IMR-90 (cell line): ENCODE measurements around the gene SLIT2. TPM values are rescaled to one million over a fixed set of nuclear protein-coding genes. Genes with fewer than 3 reads are reported as not detected.

Source experiments
- ATAC-seq: fragments of 200-7000 bp; cut with Tn5 transposase; 2 replicates; pipeline ENCODE4 v1.9.1; 2020; ENCODE audit warnings: low read depth, mild to moderate bottlenecking, moderate library complexity
- BruUV-seq: library from RNA; stranded (reverse); fragments of 400-500 nt; replicated peaks from 2 replicates; lab custom pipeline; 2021; lab: Mats Ljungman, UMichigan
- CTCF ChIA-PET: fragments of 300-600 bp; formaldehyde crosslinking; extraction: SDS; loops from one replicate; lab custom pipeline; 2021; ENCODE audit warnings: antibody characterized with exemption; lab: Yijun Ruan, JAX
- POLR2A ChIA-PET: fragments of 300-600 bp; sonication (Branson Sonifier 250); formaldehyde crosslinking; loops from one replicate; lab custom pipeline; 2022; ENCODE audit warnings: antibody characterized with exemption; ENCODE audit not compliant: unreplicated experiment; lab: Charles Lee
- DNase-seq: peaks from one replicate; pipeline ENCODE4 v3.0.0; 2013
- H2AFZ ChIP-seq: replicated peaks from 2 replicates; pipeline ENCODE3; 2013; ENCODE audit warnings: low read length, mild to moderate bottlenecking; ENCODE audit not compliant: poor library complexity
- H2AK5ac ChIP-seq: 2 replicates; pipeline ENCODE4 v1.6.1; 2013; ENCODE audit warnings: low read depth, low read length, inconsistent platforms
- H2AK9ac ChIP-seq: replicated peaks from 2 replicates; pipeline ENCODE3; 2013; ENCODE audit warnings: mild to moderate bottlenecking, low read depth, low read length, moderate library complexity; ENCODE audit not compliant: poor library complexity
- H2BK120ac ChIP-seq: 2 replicates; pipeline ENCODE4 v1.6.1; 2013; ENCODE audit warnings: low read depth, low read length, inconsistent platforms
- H2BK15ac ChIP-seq: 3 replicates; pipeline ENCODE4 v1.6.1; 2013; ENCODE audit warnings: low read depth, low read length, inconsistent platforms
- H2BK20ac ChIP-seq: 2 replicates; pipeline ENCODE4 v1.6.1; 2013; ENCODE audit warnings: low read depth, mild to moderate bottlenecking, inconsistent platforms, low read length, moderate library complexity
- H2BK5ac ChIP-seq: 2 replicates; pipeline ENCODE4 v1.6.1; 2013; ENCODE audit warnings: mild to moderate bottlenecking, low read depth, low read length, inconsistent platforms; ENCODE audit not compliant: poor library complexity, severe bottlenecking
- H3K14ac ChIP-seq: replicated peaks from 2 replicates; pipeline ENCODE4 v1.6.1; 2013; ENCODE audit warnings: low read depth, low read length, inconsistent platforms
- H3K18ac ChIP-seq: 2 replicates; pipeline ENCODE4 v1.6.1; 2013; ENCODE audit warnings: low read depth, low read length, control low read depth
- H3K23ac ChIP-seq: 2 replicates; pipeline ENCODE4 v1.6.1; 2013; ENCODE audit warnings: low read depth, low read length, inconsistent platforms
- H3K27ac ChIP-seq: 2 replicates; pipeline ENCODE4 v1.5.1; 2013; ENCODE audit warnings: mild to moderate bottlenecking, control low read depth, low read length; ENCODE audit not compliant: insufficient read depth
- H3K27me3 ChIP-seq: 2 replicates; pipeline ENCODE4 v1.6.1; 2013; ENCODE audit warnings: low read length; ENCODE audit not compliant: control insufficient read depth, insufficient read depth
- H3K36me3 ChIP-seq: 2 replicates; pipeline ENCODE4 v1.6.1; 2013; ENCODE audit warnings: low read length, mixed read lengths; ENCODE audit not compliant: control insufficient read depth, insufficient read depth
- H3K4ac ChIP-seq: 2 replicates; pipeline ENCODE4 v1.6.1; 2013; ENCODE audit warnings: low read depth, low read length, inconsistent platforms
- H3K4me1 ChIP-seq: 2 replicates; pipeline ENCODE4 v1.6.1; 2013; ENCODE audit warnings: low read length, mixed read lengths; ENCODE audit not compliant: control insufficient read depth, insufficient read depth
- H3K4me2 ChIP-seq: 2 replicates; pipeline ENCODE4 v1.6.1; 2013; ENCODE audit warnings: low read depth, mild to moderate bottlenecking, control low read depth, low read length, moderate library complexity
- H3K4me3 ChIP-seq: 2 replicates; pipeline ENCODE4 v1.5.1; 2013; ENCODE audit warnings: low read depth, mild to moderate bottlenecking, control low read depth, low read length, moderate library complexity; ENCODE audit not compliant: insufficient read depth
- H3K56ac ChIP-seq: 2 replicates; pipeline ENCODE4 v1.6.1; 2013; ENCODE audit warnings: low read length, inconsistent platforms; ENCODE audit not compliant: insufficient read depth; ENCODE audit errors: extremely low read depth
- H3K79me1 ChIP-seq, 2 experiments: 2 replicates each; pipeline ENCODE4 v1.6.1; 2013; ENCODE audit warnings: low read length in 2 of 2, inconsistent platforms in 1 of 2, low read depth in 1 of 2
- H3K9ac ChIP-seq: 2 replicates; pipeline ENCODE4 v1.6.1; 2013; ENCODE audit warnings: low read depth, low read length, control low read depth
- H3K9me1 ChIP-seq: 2 replicates; pipeline ENCODE4 v1.6.1; 2013; ENCODE audit warnings: low read length, inconsistent platforms; ENCODE audit not compliant: insufficient read depth
- H3K9me3 ChIP-seq: 2 replicates; pipeline ENCODE4 v1.6.1; 2013; ENCODE audit warnings: low read length; ENCODE audit not compliant: control insufficient read depth, insufficient read depth
- H4K20me1 ChIP-seq: 2 replicates; pipeline ENCODE4 v1.6.1; 2013; ENCODE audit warnings: low read length, inconsistent platforms; ENCODE audit not compliant: insufficient read depth
- H4K5ac ChIP-seq: 2 replicates; pipeline ENCODE4 v1.6.1; 2013; ENCODE audit warnings: mild to moderate bottlenecking, low read depth, low read length, control low read depth
- H4K8ac ChIP-seq, 2 experiments: 2 replicates each; pipeline ENCODE4 v1.6.1; 2013; ENCODE audit warnings: low read depth in 2 of 2, low read length in 2 of 2, control low read depth in 1 of 2, inconsistent platforms in 1 of 2
- H4K91ac ChIP-seq: 2 replicates; pipeline ENCODE4 v1.6.1; 2013; ENCODE audit warnings: low read depth, low read length, inconsistent platforms; ENCODE audit not compliant: insufficient read depth
- BHLHE40 ChIP-seq: fragments of 150-350 bp; IDR thresholded peaks from 2 replicates; pipeline ENCODE4 v1.6.1; 2016; ENCODE audit warnings: mild to moderate bottlenecking, low read depth, low read length
- CEBPB ChIP-seq: IDR thresholded peaks from 2 replicates; pipeline ENCODE4 v1.6.1; 2012; ENCODE audit warnings: low read depth, low read length, improper control_type of control experiment
- CHD1 ChIP-seq: IDR thresholded peaks from 2 replicates; pipeline ENCODE4 v1.6.1; 2012; ENCODE audit warnings: low read depth, low read length, improper control_type of control experiment
- CTCF ChIP-seq: conservative IDR thresholded peaks from 2 replicates; pipeline ENCODE4 v1.5.1; 2012; ENCODE audit warnings: mild to moderate bottlenecking, low read depth, low read length, improper control_type of control experiment
- ELK1 ChIP-seq: fragments of 150-350 bp; IDR thresholded peaks from 2 replicates; pipeline ENCODE4 v1.6.1; 2016; ENCODE audit warnings: low read depth, mild to moderate bottlenecking, low read length, moderate library complexity, borderline replicate concordance
- FOS ChIP-seq: fragments of 150-350 bp; IDR thresholded peaks from 2 replicates; pipeline ENCODE4 v1.6.1; 2016; ENCODE audit warnings: low read depth, low read length
- MAFK ChIP-seq: IDR thresholded peaks from 2 replicates; pipeline ENCODE4 v1.6.1; 2012; ENCODE audit warnings: low read depth, low read length, improper control_type of control experiment
- MAZ ChIP-seq: IDR thresholded peaks from 2 replicates; pipeline ENCODE4 v1.6.1; 2012; ENCODE audit warnings: low read depth, mild to moderate bottlenecking, low read length, improper control_type of control experiment, moderate library complexity, borderline replicate concordance
- MXI1 ChIP-seq: IDR thresholded peaks from 2 replicates; pipeline ENCODE4 v1.6.1; 2012; ENCODE audit warnings: low read depth, mild to moderate bottlenecking, low read length, moderate library complexity, borderline replicate concordance
- NFE2L2 ChIP-seq: fragments of 150-350 bp; IDR thresholded peaks from 2 replicates; pipeline ENCODE4 v1.6.1; 2016; ENCODE audit warnings: low read depth, mild to moderate bottlenecking, low read length
- POLR2A ChIP-seq: IDR thresholded peaks from 2 replicates; pipeline ENCODE4 v1.6.1; 2012; ENCODE audit warnings: mild to moderate bottlenecking, low read depth, low read length
- RAD21 ChIP-seq: IDR thresholded peaks from 2 replicates; pipeline ENCODE4 v1.6.1; 2012; ENCODE audit warnings: low read length, improper control_type of control experiment
- RCOR1 ChIP-seq: IDR thresholded peaks from 2 replicates; pipeline ENCODE4 v1.6.1; 2012; ENCODE audit warnings: mild to moderate bottlenecking, low read length, improper control_type of control experiment; ENCODE audit not compliant: insufficient replicate concordance
- RFX5 ChIP-seq: IDR thresholded peaks from 2 replicates; pipeline ENCODE4 v1.8.0; 2012; ENCODE audit warnings: low read depth, mild to moderate bottlenecking, low read length, moderate library complexity
- SMC3 ChIP-seq: fragments of 150-350 bp; IDR thresholded peaks from 2 replicates; pipeline ENCODE4 v1.6.1; 2016; ENCODE audit warnings: low read depth, mild to moderate bottlenecking, antibody characterized with exemption, low read length, moderate library complexity
- WGBS, 2 experiments: methylation state at CpG; one replicate each; pipeline versions ENCODE4 v1.1.5 to v1.1.7; 2013; ENCODE audit warnings: missing lambda C conversion rate in 2 of 2; ENCODE audit not compliant: insufficient read length in 1 of 2; ENCODE audit errors: extremely low coverage in 2 of 2; 5-methylcytosine and 5-hydroxymethylcytosine counted together
- dilution Hi-C: fragments of 300-500 bp; cut with HindIII; formaldehyde crosslinking; loops from one replicate; pipeline ENCODE4 v1.14.3; 2018; ENCODE audit warnings: low sequenced_read_pairs; ENCODE audit not compliant: unreplicated experiment
- in situ Hi-C: fragments of 300-500 bp; cut with MboI; formaldehyde crosslinking; loops from 3 replicates; pipeline ENCODE4 v1.14.3; 2019; ENCODE audit warnings: low sequenced_read_pairs, inconsistent platforms, mixed read lengths
- intact Hi-C: fragments of 100-400 bp; cut with micrococcal nuclease; formaldehyde crosslinking; loops from 2 replicates; pipeline ENCODE4 v1.10.0; 2022
- polyA plus RNA-seq, 3 experiments: library from polyadenylated mRNA; depleted of rRNA; stranded (reverse); fragments of >200 nt; gene quantifications; 2 replicates each; pipeline ENCODE4 v1.2.3, GENCODE V29; 2012; ENCODE audit warnings: low replicate concordance in 1 of 3
- total RNA-seq: library from RNA; depleted of rRNA; stranded (reverse); fragments of >200 nt; gene quantifications from 2 replicates; pipeline ENCODE4 v1.2.3, GENCODE V29; 2012
- TF ChIP-seq, protein P1 (sequence below): fragments of 150-350 bp; IDR thresholded peaks from 2 replicates; pipeline ENCODE4 v1.6.1; 2017; ENCODE audit warnings: mild to moderate bottlenecking, antibody characterized with exemption, low read length, low read depth

Gene SLIT2
- total and polyA plus RNA-seq, 2 of the 4 experiments (the other 2 are of a cell fraction) = 13.6 to 14.3 TPM

DNA sequence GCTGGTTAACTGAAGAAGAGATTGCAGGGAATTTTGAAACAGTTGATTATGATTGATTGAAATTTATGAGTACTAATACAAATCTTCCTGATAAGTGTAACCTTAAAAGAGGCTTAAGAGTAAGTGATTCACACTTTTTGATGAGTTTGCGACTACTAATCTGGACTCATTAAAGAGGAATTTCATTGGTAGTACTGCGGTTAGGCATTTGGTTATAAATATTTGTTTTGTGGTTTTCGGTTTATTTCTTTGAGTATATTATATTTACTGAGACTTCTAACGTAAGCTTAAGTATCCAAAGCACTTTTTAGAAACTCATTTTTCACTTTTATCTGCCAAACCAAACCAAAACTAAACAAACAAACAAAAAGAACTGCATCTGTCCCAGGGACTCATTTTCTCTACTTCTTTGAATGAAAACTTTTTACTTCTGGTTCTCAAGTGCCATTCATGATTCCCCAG lies 20.7 kb downstream of the SLIT2 start:
- Histone ChIP-seq H3K4me3 (no peak overlapping the region), H4K20me1 (peaks cover 3% of the 10 kb centered on the region; the same call in 1 of the 2 replicates), H2BK15ac (no peak overlapping the region), H3K9me1 (no peaks in the 10 kb centered on the region), H3K14ac (no peak overlapping the region), H3K4me1 (no peaks in the 10 kb centered on the region), H4K91ac (no peak overlapping the region), H2BK120ac (no peak overlapping the region), H2AFZ (no peak overlapping the region), H3K18ac (no peak overlapping the region), H3K9me3 (no peaks in the 10 kb centered on the region), H4K5ac (no peak overlapping the region), H2BK5ac (no peak overlapping the region), H2AK5ac (no peak overlapping the region), H3K4ac (no peak overlapping the region), H3K79me1 (no peaks in the 10 kb centered on the region), H3K27ac (no peak overlapping the region), H3K27me3 (peaks cover 19% of the 10 kb centered on the region), H3K23ac (no peak overlapping the region), H4K8ac (no peak overlapping the region), H3K56ac (no peak overlapping the region), H3K36me3 (0 out of 2 replicates have a peak, but pooled peaks cover 2% of the 10 kb centered on the region), H3K4me2 (peak overlapping the region; percentile 28; the same call in 1 of the 2 replicates), H2AK9ac (no peak overlapping the region), H2BK20ac (no peak overlapping the region), H3K9ac (no peak overlapping the region)
- dilution Hi-C loops = no loop called here
- DNase-seq (peak; percentile 71), ATAC-seq (peak; percentile 68)
- no peak for TF ChIP-seq FOS
- no peak for TF ChIP-seq RAD21
- no peak for TF ChIP-seq MAFK
- TF ChIP-seq CHD1 = no peak
- TF ChIP-seq, protein P1, sequence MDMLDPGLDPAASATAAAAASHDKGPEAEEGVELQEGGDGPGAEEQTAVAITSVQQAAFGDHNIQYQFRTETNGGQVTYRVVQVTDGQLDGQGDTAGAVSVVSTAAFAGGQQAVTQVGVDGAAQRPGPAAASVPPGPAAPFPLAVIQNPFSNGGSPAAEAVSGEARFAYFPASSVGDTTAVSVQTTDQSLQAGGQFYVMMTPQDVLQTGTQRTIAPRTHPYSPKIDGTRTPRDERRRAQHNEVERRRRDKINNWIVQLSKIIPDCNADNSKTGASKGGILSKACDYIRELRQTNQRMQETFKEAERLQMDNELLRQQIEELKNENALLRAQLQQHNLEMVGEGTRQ = no peak
- no peak for TF ChIP-seq MXI1
- TF ChIP-seq BHLHE40 = no peak; the same call in 1 of the 2 replicates
- no peak for TF ChIP-seq ELK1
- TF ChIP-seq SMC3 = no peak
- no peak for TF ChIP-seq RFX5
- no peak for TF ChIP-seq CEBPB
- no peak for TF ChIP-seq NFE2L2
- TF ChIP-seq POLR2A = no peak
- no peak for TF ChIP-seq RCOR1
- no peak for TF ChIP-seq MAZ
- no peak for TF ChIP-seq CTCF
- WGBS, 2 experiments = no CpG with 5 or more reads among the region's 4 CpGs
- in situ Hi-C loops = no loop called here
- CTCF ChIA-PET = interaction anchor here (0.6 to 1.1 kb wide), 3 partner anchors 21 to 158 kb away, joined by 5 read pairs; no protein-coding TSS in a partner anchor
- intact Hi-C loops = no loop called here
- POLR2A ChIA-PET = no interaction called here
- BruUV-seq = no TSS peak
